ENCODE results near the gene CDYL2. TPM values are rescaled to one million over a fixed set of nuclear protein-coding genes. Genes with fewer than 3 reads are reported as not detected.

The CDYL2 gene
- total and polyA plus RNA-seq, 8 donors = 4.6 to 16.0 (median 5.7) TPM

DNA sequence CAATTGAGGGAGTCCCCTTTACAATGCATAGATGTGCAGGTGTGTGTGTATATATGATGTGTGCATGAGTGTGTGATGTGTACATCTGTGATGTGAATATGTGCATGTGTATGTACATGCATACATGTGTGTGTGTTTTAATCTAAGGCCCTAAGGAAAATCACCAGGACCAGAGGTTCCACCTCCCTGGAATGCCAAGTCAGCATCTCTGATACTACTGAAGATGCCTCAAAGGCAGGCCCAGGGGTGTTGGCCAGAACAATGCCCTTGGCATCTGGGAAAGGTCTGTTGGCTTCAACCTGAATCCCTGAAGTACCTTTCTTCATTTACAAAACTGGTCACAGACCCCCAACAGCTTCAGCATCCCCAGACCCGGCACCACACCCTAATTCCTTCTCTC is 129.5 kb downstream of the CDYL2 start:
- Histone ChIP-seq H3K4me1 (peaks cover 0 to 28% of the 10 kb centered on the region in 2 donors), H3K4me3 (no peak overlapping the region), H3K27me3 (no peaks in the 10 kb centered on the region), H3K27ac (no peak overlapping the region), H3K36me3 (no peaks in the 10 kb centered on the region), H3K9me3 (peaks cover 0 to 2% of the 10 kb centered on the region in 2 donors)
- intact Hi-C loops (cut with DNase I) = no loop called here
- DNase-seq = no peak
- TF ChIP-seq, protein P1, sequence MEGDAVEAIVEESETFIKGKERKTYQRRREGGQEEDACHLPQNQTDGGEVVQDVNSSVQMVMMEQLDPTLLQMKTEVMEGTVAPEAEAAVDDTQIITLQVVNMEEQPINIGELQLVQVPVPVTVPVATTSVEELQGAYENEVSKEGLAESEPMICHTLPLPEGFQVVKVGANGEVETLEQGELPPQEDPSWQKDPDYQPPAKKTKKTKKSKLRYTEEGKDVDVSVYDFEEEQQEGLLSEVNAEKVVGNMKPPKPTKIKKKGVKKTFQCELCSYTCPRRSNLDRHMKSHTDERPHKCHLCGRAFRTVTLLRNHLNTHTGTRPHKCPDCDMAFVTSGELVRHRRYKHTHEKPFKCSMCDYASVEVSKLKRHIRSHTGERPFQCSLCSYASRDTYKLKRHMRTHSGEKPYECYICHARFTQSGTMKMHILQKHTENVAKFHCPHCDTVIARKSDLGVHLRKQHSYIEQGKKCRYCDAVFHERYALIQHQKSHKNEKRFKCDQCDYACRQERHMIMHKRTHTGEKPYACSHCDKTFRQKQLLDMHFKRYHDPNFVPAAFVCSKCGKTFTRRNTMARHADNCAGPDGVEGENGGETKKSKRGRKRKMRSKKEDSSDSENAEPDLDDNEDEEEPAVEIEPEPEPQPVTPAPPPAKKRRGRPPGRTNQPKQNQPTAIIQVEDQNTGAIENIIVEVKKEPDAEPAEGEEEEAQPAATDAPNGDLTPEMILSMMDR (IDR thresholded peaks at IDR 0.05) = no peak
- no peak for ATAC-seq

DNA sequence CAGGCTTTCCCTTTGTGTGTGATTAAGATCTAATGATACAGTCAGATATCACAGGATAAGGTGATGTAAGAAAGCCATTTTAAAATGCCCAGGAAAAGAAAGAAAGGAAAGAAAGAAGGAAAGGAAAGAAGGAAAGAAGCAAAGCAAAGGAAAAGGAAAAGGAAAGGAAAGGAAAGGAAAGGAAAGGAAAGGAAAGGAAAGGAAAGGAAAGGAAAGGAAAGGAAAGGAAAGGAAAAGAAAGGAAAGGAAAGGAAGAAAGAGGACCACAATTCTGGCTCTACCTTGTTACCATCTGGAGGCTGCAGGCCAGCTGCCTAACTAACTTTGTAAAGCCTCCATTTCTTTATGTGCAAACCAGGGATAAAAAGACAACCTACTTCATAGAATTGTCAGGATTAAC is 132.0 kb downstream of the CDYL2 start:
- no peak for ATAC-seq
- Histone ChIP-seq H3K36me3 (no peaks in the 10 kb centered on the region), H3K4me3 (no peak overlapping the region), H3K27me3 (no peaks in the 10 kb centered on the region), H3K27ac (no peak overlapping the region), H3K4me1 (peaks cover 0 to 27% of the 10 kb centered on the region in 2 donors), H3K9me3 (peaks cover 0 to 2% of the 10 kb centered on the region in 2 donors)
- intact Hi-C loops (cut with DNase I) = no loop called here
- DNase-seq = no peak
- TF ChIP-seq, protein P1 (IDR thresholded peaks at IDR 0.05) = no peak

DNA sequence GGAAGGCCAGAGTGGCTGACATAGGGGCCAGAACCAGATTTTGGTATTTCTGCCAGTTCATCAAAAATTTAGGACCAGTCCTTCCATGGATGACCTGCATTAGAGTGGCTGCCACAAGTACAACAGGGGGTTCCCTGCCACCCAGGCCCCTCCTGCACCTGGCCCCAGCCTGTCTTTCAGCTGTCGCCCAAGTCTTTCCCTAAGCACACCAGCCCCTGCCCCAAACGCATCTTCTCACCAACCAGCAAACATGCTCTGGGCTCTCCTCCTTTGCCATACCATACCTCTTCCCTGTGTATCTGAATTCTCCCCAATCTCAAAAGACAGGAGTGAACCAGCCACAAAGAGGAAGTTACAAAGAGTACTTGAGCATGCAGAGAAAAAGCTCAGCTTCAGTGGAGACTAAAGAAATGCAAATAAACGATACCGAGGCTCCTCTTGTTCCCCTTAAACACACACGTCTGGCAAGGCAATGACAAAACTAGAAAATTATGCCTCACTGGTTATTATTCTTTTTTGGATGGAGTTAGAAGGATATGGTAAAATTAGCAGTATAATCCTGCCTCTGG is 133.0 kb downstream of the CDYL2 start:
- H3K27me3 ChIP-seq = no peaks in the 10 kb centered on the region
- H3K4me1 ChIP-seq = peaks cover 0 to 19% of the 10 kb centered on the region in 2 donors
- H3K4me3 ChIP-seq = no peak overlapping the region
- no peaks in the 10 kb centered on the region for H3K36me3 ChIP-seq
- TF ChIP-seq, protein P1 (IDR thresholded peaks at IDR 0.05) = no peak
- DNase-seq (no peak), ATAC-seq (no peak)
- H3K9me3 ChIP-seq = peaks cover 0 to 2% of the 10 kb centered on the region in 2 donors
- intact Hi-C loops (cut with DNase I) = no loop called here
- H3K27ac ChIP-seq = no peak overlapping the region

DNA sequence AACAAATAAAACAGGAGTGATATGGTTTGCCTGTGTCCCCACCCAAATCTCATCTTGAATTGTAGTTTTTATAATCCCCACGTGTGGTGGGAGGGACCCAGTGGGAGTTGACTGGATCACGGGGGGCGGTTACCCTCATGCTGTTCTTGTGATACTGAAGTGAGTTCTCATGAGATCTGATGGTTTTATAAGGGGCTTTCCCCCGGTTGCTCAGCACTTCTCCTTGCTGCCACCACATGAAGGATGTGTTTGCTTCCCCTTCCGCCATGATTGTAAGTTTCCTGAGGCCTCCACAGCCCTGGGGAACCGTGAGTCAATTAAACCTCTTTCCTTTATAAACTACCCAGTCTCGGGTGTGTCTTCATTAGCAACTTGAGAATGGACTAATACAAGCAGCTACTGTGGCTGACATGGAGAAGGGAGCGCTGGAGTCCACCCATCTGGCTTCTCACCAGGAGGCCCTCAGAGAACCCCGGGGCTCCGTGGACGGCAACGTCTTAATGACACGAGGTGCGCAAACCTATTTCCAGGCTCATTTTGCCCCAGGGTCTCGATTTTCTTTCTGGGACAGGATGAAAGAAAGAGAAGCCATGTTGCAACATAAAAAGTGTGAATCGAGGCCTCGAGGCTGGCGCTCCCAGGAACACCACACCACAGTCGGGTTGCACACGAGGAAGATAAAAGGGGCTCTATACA is 134.1 kb downstream of the CDYL2 start:
- no peak overlapping the region for H3K4me3 ChIP-seq
- DNase-seq = no peak
- no peaks in the 10 kb centered on the region for H3K36me3 ChIP-seq
- peaks cover 0 to 2% of the 10 kb centered on the region in 2 donors for H3K9me3 ChIP-seq
- ATAC-seq = no peak
- intact Hi-C loops (cut with DNase I) = no loop called here
- H3K27me3 ChIP-seq = no peaks in the 10 kb centered on the region
- no peak overlapping the region for H3K27ac ChIP-seq
- H3K4me1 ChIP-seq = peaks cover 0 to 10% of the 10 kb centered on the region in 2 donors
- TF ChIP-seq, protein P1 (IDR thresholded peaks at IDR 0.05) = no peak

DNA sequence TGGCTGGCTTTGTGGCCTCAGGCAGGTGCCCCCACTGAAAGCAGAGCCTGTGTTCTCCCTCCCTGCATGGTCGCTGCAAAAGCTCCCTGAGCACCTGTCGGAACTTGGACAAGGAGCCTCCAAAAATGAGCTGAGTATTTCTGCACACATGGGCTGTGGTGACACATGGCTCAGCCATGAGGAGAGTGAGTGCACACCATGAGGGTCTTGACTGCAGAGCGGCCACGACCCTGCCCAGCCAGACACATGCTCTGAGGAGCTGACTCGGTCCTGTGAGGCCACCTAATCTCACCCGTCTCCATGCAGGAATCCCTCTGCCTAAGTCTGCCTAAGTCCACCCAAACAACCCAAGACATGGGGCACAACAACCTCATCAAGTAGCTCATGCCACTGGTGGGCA is 134.7 kb downstream of the CDYL2 start:
- ATAC-seq = no peak
- H3K4me3 ChIP-seq = no peak overlapping the region
- H3K36me3 ChIP-seq = no peaks in the 10 kb centered on the region
- peaks cover 0 to 2% of the 10 kb centered on the region in 2 donors for H3K9me3 ChIP-seq
- TF ChIP-seq, protein P1 (IDR thresholded peaks at IDR 0.05) = no peak
- DNase-seq = no peak
- peaks cover 0 to 10% of the 10 kb centered on the region in 2 donors for H3K4me1 ChIP-seq
- H3K27ac ChIP-seq = no peak overlapping the region
- no peaks in the 10 kb centered on the region for H3K27me3 ChIP-seq
- intact Hi-C loops (cut with DNase I) = no loop called here
